Measurements from ENCODE around the gene MTA1. TPM values are rescaled to one million over a fixed set of nuclear protein-coding genes. Genes with fewer than 3 reads are reported as not detected.

The MTA1 gene
- total RNA-seq, 1 donor: 33.9 TPM

DNA sequence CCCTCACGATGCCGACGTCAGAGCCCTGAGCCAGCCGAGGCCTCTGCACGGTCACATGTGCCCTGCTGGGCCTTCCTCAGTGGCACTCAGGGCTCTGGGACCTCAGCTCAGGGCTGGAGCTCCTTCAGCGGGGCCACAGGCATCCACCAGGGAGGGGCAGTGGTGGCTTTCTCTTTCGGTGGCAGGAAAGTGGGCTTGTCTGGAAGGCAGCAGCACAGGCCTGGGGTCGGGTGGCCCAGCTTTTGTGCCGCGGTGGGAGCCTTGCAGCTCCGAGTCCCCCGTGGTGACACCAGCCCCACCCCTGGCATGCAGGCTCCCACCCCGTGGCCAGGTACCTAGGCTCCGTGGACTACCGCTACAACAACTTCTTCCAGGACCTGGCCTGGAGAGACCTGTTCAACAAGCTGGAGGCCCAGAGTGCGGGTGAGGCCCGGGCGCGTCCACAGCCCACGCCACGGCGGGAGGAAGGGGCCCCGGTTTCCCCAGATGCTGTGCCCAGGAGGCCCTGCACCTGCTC, 35.5 kb upstream of the MTA1 start:
- H3K4me3 ChIP-seq (ENCODE audit: low read length): no peak overlapping the region
- H3K4me1 ChIP-seq (ENCODE audit: insufficient read depth, low read length): peaks cover 18% of the 10 kb centered on the region
- no peaks in the 10 kb centered on the region for H3K9me3 ChIP-seq (ENCODE audit: low read depth, low read length)
- H3K27me3 ChIP-seq (ENCODE audit: insufficient read depth, low read length): no peaks in the 10 kb centered on the region

DNA sequence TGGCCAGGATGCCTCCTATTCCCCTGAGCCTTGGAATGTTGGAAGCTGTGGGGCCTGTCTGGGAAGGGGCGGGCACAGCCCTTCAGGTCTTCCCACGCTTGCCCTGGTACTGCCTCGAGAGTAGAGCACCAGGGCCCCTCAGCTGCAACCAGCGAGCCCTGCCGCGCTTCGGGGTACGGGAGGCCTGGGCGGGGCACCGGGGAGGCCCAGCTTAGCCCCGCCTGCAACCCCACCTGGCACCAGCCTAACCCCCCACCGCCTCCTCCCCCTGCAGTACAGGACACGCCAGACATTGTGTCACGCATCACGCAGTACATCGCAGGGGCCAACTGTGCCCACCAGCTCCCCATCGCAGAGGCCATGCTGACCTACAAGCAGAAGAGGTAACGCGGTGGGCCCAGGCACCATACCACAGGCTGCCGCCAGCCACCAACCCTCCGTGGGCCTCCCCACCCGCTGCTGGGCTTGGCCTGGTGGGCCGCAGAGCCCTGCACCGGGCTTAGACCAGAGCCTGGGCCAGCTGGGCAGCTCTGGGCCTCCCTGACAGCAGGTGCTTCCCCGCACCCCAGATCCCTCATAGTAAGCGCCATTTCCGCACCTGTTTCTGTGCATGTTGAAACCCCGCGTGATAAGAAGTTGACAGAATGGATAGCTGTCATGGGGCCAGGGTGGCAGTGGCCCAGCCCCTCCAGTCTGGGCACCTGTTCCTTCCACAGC, 34.9 kb upstream of the MTA1 start:
- no peak overlapping the region for H3K4me3 ChIP-seq (ENCODE audit: low read length)
- H3K4me1 ChIP-seq (ENCODE audit: insufficient read depth, low read length): peaks cover 24% of the 10 kb centered on the region
- no peaks in the 10 kb centered on the region for H3K27me3 ChIP-seq (ENCODE audit: insufficient read depth, low read length)
- H3K9me3 ChIP-seq (ENCODE audit: low read depth, low read length): no peaks in the 10 kb centered on the region

DNA sequence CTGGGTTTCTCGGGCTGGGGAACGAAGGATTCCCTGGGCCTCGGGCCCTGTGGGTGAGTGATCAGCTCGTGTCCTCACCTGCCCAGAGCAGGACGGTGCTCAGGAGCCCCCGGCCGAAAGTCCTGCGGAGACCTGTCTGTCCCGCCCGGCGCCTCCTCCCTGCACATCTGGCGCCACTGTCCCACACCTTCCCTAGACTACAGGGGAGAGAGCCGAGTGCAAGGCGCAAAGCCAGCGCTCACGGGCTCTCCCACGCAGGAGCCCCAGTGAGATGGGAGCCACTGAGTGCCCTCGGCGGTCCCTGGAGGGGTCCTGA, 34.3 kb upstream of the MTA1 start:
- H3K4me3 ChIP-seq (ENCODE audit: low read length): no peak overlapping the region
- peaks cover 30% of the 10 kb centered on the region for H3K4me1 ChIP-seq (ENCODE audit: insufficient read depth, low read length)
- H3K27me3 ChIP-seq (ENCODE audit: insufficient read depth, low read length): no peaks in the 10 kb centered on the region
- H3K9me3 ChIP-seq (ENCODE audit: low read depth, low read length): no peaks in the 10 kb centered on the region

DNA sequence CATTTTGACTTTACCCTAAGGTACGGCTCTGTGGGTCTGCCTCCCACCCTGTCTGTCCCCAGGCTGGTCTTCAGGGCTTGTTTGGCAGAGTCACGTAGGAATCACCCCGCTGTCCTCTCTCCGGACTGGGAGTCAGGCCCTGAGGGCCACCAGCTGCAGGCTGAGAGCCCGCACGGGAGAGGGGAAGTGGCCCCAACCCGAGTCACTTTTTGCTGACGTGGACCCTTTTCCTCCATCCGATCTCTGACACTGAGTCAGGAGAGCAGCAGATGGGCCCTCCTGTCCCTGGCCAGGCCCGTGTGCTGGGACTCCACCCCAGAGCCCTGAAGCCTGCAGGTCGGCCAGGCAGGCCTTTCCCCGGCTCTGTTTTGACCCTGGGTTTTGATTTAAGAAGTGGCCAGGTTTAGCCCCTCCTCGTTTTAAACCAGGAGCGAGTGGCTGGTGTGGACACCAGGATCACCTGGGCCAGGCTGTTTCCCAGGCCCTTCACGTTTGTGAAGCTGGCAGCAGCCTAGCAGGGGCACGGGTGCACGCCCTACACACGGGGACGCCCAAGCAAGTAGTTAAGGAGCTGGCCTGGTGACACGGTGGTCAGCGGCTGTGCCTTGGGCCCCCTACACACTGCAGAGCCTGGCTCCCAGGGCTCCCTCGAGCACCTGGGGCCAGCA, 33.8 kb upstream of the MTA1 start:
- Histone ChIP-seq H3K4me1 (ENCODE audit: insufficient read depth, low read length) (peaks cover 35% of the 10 kb centered on the region), H3K27me3 (ENCODE audit: insufficient read depth, low read length) (no peaks in the 10 kb centered on the region), H3K4me3 (ENCODE audit: low read length) (no peak overlapping the region), H3K9me3 (ENCODE audit: low read depth, low read length) (no peaks in the 10 kb centered on the region)

DNA sequence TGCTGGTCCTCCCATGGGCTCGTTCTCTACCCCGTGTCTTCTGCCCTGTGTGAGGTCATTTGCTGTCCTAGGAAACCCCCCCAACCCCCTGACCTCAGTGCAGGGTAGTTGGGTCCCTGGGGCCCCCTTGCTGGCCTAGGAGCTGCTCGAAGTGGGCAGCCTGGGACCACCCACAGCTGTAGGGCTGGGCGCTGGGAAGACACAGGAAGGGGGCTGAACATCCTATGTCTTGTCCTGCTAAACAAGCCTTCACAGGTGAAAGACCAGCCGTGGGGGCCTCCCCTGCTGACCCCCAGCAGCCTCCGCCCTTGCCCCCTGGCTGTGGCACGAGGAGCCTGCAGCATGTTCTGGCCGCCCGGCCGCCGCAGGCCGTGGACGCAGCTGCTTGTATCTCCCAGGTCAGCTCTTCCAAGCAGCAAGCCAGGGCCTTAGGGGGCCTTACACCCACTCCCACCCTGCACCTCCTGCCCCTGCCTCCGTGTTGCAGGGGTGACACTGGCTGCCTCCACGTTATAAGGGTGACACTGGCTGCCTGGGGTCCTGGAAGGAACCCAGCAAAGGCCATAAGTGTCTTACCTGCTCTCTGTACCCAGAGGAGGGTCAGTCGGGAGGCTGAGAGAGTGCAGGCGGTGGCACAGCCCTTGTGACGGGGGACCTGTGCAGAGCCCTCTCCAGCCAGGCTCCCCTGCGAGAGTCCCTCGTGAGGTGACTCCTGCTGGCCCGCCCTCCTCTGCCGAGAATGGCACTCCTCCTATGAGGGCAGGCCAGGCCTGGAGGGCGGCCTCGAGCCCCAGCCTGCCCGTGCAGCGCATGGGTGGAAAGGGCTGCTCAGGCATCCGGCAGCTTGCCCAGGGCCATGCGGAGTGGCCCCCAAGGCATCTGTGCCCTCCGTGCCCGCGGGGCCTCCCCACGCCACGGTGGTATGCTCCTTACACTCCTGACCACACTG, 32.8 kb upstream of the MTA1 start:
- H3K4me3 ChIP-seq (ENCODE audit: low read length): no peak overlapping the region
- no peaks in the 10 kb centered on the region for H3K9me3 ChIP-seq (ENCODE audit: low read depth, low read length)
- H3K4me1 ChIP-seq (ENCODE audit: insufficient read depth, low read length): peaks cover 39% of the 10 kb centered on the region
- no peaks in the 10 kb centered on the region for H3K27me3 ChIP-seq (ENCODE audit: insufficient read depth, low read length)

DNA sequence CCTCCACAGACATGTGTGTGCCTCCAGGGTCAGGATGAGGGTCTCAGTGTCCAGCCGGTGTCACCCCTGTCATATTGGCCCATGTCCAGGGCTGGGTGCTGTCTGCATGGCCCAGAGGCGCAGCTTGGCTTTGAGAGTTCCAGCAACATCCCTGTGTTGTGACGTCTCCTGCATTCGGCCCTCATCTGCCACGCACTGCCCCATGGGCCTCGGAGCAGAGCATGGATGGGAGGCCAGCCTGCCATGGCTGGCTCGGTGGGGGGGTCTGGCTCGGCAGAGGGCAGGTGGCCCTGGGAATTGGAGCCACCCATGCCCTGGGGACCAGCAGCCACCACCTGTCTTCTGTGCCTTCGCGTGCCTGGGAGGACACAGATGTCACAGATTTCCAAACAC, 32.1 kb upstream of the MTA1 start:
- Histone ChIP-seq H3K4me3 (ENCODE audit: low read length) (no peak overlapping the region), H3K4me1 (ENCODE audit: insufficient read depth, low read length) (peaks cover 39% of the 10 kb centered on the region), H3K9me3 (ENCODE audit: low read depth, low read length) (no peaks in the 10 kb centered on the region), H3K27me3 (ENCODE audit: insufficient read depth, low read length) (no peaks in the 10 kb centered on the region)

DNA sequence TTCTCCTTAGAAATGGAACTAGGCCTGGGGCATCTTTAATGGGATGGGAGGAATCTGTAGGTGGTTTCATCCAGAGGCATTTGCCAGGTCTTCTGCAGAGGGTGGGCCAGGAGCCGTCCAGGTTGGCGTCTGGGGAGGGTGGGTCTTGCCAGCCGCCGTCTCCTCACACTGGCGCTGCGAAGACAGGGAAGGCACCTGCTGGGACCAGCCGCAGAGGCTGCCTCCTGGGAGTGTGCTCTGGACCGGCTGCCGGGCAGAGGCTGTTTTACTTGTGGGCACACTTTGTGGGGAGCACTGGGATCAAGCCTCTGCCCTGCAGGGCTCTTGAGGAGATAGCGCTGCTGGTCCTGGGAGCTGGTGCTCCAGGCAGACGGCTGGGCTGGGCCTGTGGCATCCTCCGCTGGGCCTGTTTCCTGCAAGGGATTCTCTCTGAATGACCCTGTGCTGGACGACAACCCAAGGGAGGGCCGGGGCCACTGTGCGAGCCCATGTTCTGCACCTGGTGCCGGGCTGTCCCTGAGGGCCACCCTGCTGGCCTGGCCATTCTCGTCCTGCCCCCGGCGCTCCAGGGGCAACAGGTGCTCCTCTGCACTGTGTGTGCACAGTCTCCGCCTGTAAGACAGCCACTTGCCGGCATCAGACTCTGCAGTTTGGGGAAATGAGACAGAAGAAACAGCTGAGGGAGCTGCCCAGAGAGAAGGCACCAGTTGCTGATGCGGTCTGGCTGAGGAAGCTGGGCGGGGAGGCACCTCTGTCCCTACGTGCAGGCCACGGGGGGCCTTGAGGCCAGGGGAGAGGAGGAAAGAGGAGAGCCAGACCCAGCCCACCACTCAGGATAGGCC, 31.3 kb upstream of the MTA1 start:
- Histone ChIP-seq H3K27me3 (ENCODE audit: insufficient read depth, low read length) (no peaks in the 10 kb centered on the region), H3K4me3 (ENCODE audit: low read length) (no peak overlapping the region), H3K9me3 (ENCODE audit: low read depth, low read length) (no peaks in the 10 kb centered on the region), H3K4me1 (ENCODE audit: insufficient read depth, low read length) (peaks cover 46% of the 10 kb centered on the region)

DNA sequence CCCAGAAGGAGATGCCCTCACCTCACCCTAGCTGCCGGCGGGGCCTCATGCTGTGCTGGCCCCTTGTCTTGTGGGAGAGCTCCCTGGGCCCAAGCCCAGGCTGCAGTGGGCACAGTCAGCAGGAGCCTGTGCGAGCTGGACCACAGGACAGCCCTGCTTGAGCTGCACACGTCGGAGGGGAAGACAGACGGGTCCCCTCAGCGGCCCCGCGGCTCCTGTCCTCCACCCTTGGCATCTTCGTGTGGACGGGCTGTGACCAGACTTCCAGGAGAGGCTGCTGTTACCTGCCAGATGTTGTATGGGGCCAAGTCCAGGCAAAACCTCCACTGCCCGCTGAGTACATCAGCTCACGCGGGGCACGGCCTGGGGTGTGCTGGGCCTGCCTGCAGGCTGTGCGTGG, 30.7 kb upstream of the MTA1 start:
- H3K27me3 ChIP-seq (ENCODE audit: insufficient read depth, low read length): no peaks in the 10 kb centered on the region
- no peak overlapping the region for H3K4me3 ChIP-seq (ENCODE audit: low read length)
- H3K9me3 ChIP-seq (ENCODE audit: low read depth, low read length): no peaks in the 10 kb centered on the region
- H3K4me1 ChIP-seq (ENCODE audit: insufficient read depth, low read length): peaks cover 52% of the 10 kb centered on the region

DNA sequence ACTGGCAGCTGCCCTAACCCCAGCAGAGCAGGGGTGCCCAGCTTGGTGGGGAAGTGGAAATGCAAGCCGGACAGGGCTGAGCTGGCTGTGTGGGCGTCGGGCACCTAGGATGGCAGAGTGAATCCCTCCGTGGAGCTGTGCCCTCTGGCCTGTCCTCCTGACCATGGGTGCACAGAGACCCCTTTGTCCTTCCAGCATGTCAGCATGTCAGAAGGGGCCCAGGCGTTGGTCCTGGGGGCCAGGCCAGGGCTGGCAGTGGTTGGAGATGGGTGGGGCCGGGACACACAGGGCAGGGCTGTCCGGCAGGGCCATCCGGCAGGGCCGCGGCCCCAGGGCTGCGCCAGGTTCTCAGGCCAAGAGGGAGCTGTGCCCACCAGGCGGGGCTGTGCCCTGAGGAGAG, 30.1 kb upstream of the MTA1 start:
- Histone ChIP-seq H3K9me3 (ENCODE audit: low read depth, low read length) (no peaks in the 10 kb centered on the region), H3K4me1 (ENCODE audit: insufficient read depth, low read length) (peaks cover 57% of the 10 kb centered on the region), H3K27me3 (ENCODE audit: insufficient read depth, low read length) (no peaks in the 10 kb centered on the region), H3K4me3 (ENCODE audit: low read length) (no peak overlapping the region)

DNA sequence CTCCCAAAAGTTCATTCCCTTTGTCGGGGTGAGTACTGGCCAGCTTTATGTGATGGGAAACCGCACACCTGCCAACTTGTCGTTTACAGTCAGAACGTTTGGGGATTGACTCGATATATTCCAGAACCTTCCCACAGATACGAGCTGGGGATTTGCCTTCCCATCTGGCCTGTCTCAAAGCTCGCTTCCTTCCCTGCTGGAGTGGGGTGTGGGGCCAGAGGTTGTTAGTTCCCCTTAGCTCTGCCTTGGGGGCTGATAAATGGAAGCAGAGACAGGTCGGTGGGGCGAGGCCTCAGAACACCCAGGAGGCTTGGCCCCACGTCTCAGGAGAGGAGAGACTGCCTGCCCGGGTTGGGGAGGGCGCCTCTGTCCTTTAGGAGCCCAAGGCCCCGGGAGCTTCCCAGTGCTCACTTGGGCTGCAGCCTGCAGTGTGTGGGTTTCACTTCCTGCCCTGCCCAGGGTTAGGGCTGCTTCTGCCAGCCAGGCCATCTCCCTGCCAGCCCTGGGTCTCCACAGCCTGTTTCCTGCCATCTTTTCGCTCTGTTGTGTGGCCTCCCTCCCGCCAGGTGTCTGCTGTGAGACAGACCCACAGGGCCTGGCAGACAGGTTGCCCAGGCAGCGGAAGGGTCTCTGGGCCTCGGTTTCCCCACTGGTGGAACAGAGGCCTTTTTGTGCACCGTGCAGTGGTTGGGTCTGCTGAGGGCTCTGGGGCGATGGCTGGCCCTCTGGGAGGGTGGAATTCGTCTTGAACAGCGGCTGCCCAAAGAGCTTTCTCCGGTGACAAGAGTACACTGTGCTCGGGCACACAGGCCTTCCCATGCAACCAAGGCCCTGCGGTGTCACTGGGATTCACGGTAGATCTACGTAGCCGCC, 29.4 kb upstream of the MTA1 start:
- Histone ChIP-seq H3K4me3 (ENCODE audit: low read length) (no peak overlapping the region), H3K4me1 (ENCODE audit: insufficient read depth, low read length) (peaks cover 62% of the 10 kb centered on the region), H3K27me3 (ENCODE audit: insufficient read depth, low read length) (no peaks in the 10 kb centered on the region), H3K9me3 (ENCODE audit: low read depth, low read length) (no peaks in the 10 kb centered on the region)

DNA sequence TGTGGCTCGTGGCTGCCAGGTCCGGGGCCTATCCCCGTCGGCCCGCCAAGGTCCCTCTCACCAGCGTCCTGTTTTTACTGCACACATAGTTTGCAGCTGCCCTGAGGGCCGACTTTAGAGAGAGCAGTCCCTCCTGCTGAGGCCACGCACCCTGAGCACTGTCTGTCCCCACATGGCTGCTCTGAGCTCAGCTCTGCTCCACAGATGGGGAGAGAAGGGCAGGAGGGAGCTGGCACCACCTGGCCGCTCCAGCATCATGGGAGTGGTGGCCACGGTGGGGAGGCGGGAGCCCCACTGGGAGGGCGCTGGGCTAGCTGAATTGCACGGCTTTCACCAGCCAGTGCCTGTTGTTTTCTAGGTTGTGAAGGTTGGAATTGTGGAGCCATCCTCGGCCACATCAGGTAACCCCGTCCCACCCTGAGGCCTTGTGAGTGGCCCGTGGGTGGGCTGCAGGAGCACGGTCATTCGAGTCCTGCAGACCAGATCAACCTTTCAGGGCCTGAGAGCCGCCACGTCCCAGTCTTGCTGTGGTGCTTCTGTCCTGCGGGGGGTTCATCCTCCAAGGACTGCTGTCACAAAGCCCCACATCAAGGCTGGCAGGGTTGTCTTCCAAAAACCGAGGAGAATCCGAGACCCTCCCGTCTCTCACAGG, 28.7 kb upstream of the MTA1 start:
- Histone ChIP-seq H3K9me3 (ENCODE audit: low read depth, low read length) (no peaks in the 10 kb centered on the region), H3K4me1 (ENCODE audit: insufficient read depth, low read length) (peaks cover 68% of the 10 kb centered on the region), H3K27me3 (ENCODE audit: insufficient read depth, low read length) (no peaks in the 10 kb centered on the region), H3K4me3 (ENCODE audit: low read length) (no peak overlapping the region)

DNA sequence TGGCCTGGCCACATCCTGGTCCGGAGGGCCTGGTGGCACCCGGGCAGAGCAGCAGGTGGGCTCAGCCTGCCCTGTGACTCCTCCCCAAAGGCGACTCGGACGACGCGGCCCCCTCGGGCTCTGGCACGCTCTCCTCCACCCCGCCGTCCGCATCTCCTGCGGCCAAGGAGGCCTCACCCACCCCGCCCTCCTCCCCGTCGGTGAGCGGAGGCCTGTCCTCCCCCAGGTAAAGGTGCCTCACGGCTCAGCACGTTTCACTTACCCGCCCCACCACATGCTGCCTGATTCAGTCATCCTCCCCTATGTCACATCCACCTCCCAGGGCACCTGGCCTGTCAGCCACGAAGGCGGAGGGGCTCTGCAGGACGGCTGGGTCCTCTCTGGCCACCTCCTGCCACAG, 28.1 kb upstream of the MTA1 start:
- H3K4me3 ChIP-seq (ENCODE audit: low read length): no peak overlapping the region
- no peaks in the 10 kb centered on the region for H3K27me3 ChIP-seq (ENCODE audit: insufficient read depth, low read length)
- H3K9me3 ChIP-seq (ENCODE audit: low read depth, low read length): no peaks in the 10 kb centered on the region
- peaks cover 73% of the 10 kb centered on the region for H3K4me1 ChIP-seq (ENCODE audit: insufficient read depth, low read length)

Measured in mononuclear cell (primary cell).